OCI-LY7 (cell line): ENCODE results near the gene TRPM2. TPM values are rescaled to one million over a fixed set of nuclear protein-coding genes. Genes with fewer than 3 reads are reported as not detected.

ENCODE experiments used
- BruUV-seq: library from RNA; stranded (reverse); fragments of 400-500 nt; replicated peaks from 2 replicates; lab custom pipeline; 2021; lab: Mats Ljungman, UMichigan
- CTCF ChIA-PET: fragments of 300-600 bp; sonication (Branson Sonifier 250); formaldehyde crosslinking; loops from one replicate; lab custom pipeline; 2022; ENCODE audit warnings: antibody characterized with exemption; ENCODE audit not compliant: unreplicated experiment; lab: Charles Lee
- POLR2A ChIA-PET: fragments of 300-600 bp; sonication (Branson Sonifier 250); formaldehyde crosslinking; loops from one replicate; lab custom pipeline; 2022; ENCODE audit warnings: antibody characterized with exemption; lab: Charles Lee
- DNase-seq: peaks from one replicate; pipeline ENCODE4 v3.0.0-alpha.2; 2015; ENCODE audit warnings: low spot score
- H2AFZ ChIP-seq: fragments of 200-600 bp; sonication (generic), shearing (Covaris generic); 2 replicates; pipeline ENCODE4 v1.6.1; 2014; ENCODE audit warnings: mild to moderate bottlenecking, antibody characterized with exemption, low read length, moderate library complexity
- H3K27ac ChIP-seq: fragments of 200-600 bp; sonication (generic); 2 replicates; pipeline ENCODE4 v1.5.1; 2014; ENCODE audit warnings: mixed run types, low read depth, mild to moderate bottlenecking, moderate library complexity, low read length, inconsistent platforms; ENCODE audit not compliant: poor library complexity, severe bottlenecking
- H3K36me3 ChIP-seq: fragments of 200-600 bp; sonication (generic); 2 replicates; pipeline ENCODE4 v1.6.1; 2014; ENCODE audit warnings: mild to moderate bottlenecking, antibody characterized with exemption, low read length, moderate library complexity, mixed read lengths; ENCODE audit not compliant: insufficient read depth
- H3K4me1 ChIP-seq: fragments of 200-600 bp; sonication (generic); 2 replicates; pipeline ENCODE4 v1.5.1; 2014; ENCODE audit warnings: mild to moderate bottlenecking, low read length; ENCODE audit not compliant: insufficient read depth, poor library complexity, severe bottlenecking
- H3K4me2 ChIP-seq: fragments of 200-600 bp; sonication (generic); 2 replicates; pipeline ENCODE4 v1.6.1; 2014; ENCODE audit warnings: mild to moderate bottlenecking, low read length
- H3K4me3 ChIP-seq: fragments of 200-600 bp; sonication (generic); 2 replicates; pipeline ENCODE4 v1.5.1; 2014; ENCODE audit warnings: mild to moderate bottlenecking, low read depth, low read length; ENCODE audit not compliant: poor library complexity, severe bottlenecking
- H3K79me2 ChIP-seq: fragments of 200-600 bp; sonication (generic); 2 replicates; pipeline ENCODE4 v1.6.1; 2016; ENCODE audit warnings: low read depth, mild to moderate bottlenecking, low read length, moderate library complexity, mixed read lengths; ENCODE audit not compliant: insufficient read depth
- H3K9me2 ChIP-seq: fragments of 200-600 bp; sonication (generic); 2 replicates; pipeline ENCODE4 v1.6.1; 2016; ENCODE audit warnings: mild to moderate bottlenecking, low read length, mixed read lengths; ENCODE audit not compliant: insufficient read depth
- H3K9me3 ChIP-seq: fragments of 200-600 bp; sonication (generic); 2 replicates; pipeline ENCODE4 v1.6.1; 2014; ENCODE audit warnings: mild to moderate bottlenecking, mixed run types, low read length, mixed read lengths
- H4K20me1 ChIP-seq: fragments of 200-600 bp; sonication (generic); 2 replicates; pipeline ENCODE4 v1.6.1; 2014; ENCODE audit warnings: mild to moderate bottlenecking, antibody characterized with exemption, low read length, moderate library complexity, mixed read lengths; ENCODE audit not compliant: insufficient read depth
- CTCF ChIP-seq: fragments of 200-600 bp; sonication (generic); conservative IDR thresholded peaks from 2 replicates; pipeline ENCODE4 v1.5.1; 2014; ENCODE audit warnings: mild to moderate bottlenecking, antibody characterized with exemption, low read length, moderate library complexity, mixed read lengths
- EZH2phosphoT487 ChIP-seq: fragments of 200-600 bp; sonication (generic); IDR thresholded peaks from 2 replicates; pipeline ENCODE4 v1.6.1; 2018; ENCODE audit warnings: low read depth, borderline replicate concordance, mild to moderate bottlenecking, mixed run types, antibody characterized with exemption, low read length, moderate library complexity, mixed read lengths
- intact Hi-C: fragments of 100-400 bp; cut with micrococcal nuclease; formaldehyde crosslinking; loops from one replicate; pipeline ENCODE4 v1.10.0; 2022; ENCODE audit not compliant: unreplicated experiment
- total RNA-seq, 2 experiments: library from RNA; depleted of rRNA in 1 of 2; stranded (reverse); fragments of >200 nt in 1 of 2; shearing (Covaris generic) in 1 of 2; gene quantifications; 2 replicates each; pipeline ENCODE4 v1.2.3, GENCODE V29; 2014 to 2022

Gene TRPM2
- total RNA-seq, 2 experiments from 2014 or later: 1.8 to 7.1 TPM

- CTCF ChIA-PET: no interaction called here
- TF ChIP-seq CTCF (no peak), EZH2phosphoT487 (no peak)
- BruUV-seq: no TSS peak
- Histone ChIP-seq H2AFZ (no peak overlapping the region), H3K4me3 (no peak overlapping the region), H3K4me2 (no peak overlapping the region), H3K9me3 (no peaks in the 10 kb centered on the region), H3K9me2 (no peaks in the 10 kb centered on the region), H3K36me3 (no peaks in the 10 kb centered on the region), H4K20me1 (no peaks in the 10 kb centered on the region), H3K27ac (no peak overlapping the region), H3K4me1 (no peaks in the 10 kb centered on the region), H3K79me2 (no peaks in the 10 kb centered on the region)
- POLR2A ChIA-PET: no interaction called here
- intact Hi-C loops: no loop called here
- DNase-seq: no peak
Measured at GRCh38 chr21:44418108-44418875, 64.9 kb downstream of the TRPM2 start.

GRCh38 chr21:44418876-44419230 is 65.4 kb downstream of the TRPM2 start:
- no TSS peak for BruUV-seq
- H3K9me2 ChIP-seq: no peaks in the 10 kb centered on the region
- TF ChIP-seq CTCF (no peak), EZH2phosphoT487 (no peak)
- H4K20me1 ChIP-seq: no peaks in the 10 kb centered on the region
- no peaks in the 10 kb centered on the region for H3K4me1 ChIP-seq
- no peaks in the 10 kb centered on the region for H3K36me3 ChIP-seq
- no peak overlapping the region for H3K4me3 ChIP-seq
- no peak overlapping the region for H3K27ac ChIP-seq
- ChIA-PET CTCF (no interaction called here), POLR2A (no interaction called here)
- H3K9me3 ChIP-seq: no peaks in the 10 kb centered on the region
- H3K79me2 ChIP-seq: no peaks in the 10 kb centered on the region
- intact Hi-C loops: no loop called here
- DNase-seq: no peak
- no peak overlapping the region for H3K4me2 ChIP-seq
- H2AFZ ChIP-seq: no peak overlapping the region

GRCh38 chr21:44419679-44420078 is 66.3 kb downstream of the TRPM2 start:
- DNase-seq: no peak
- CTCF ChIA-PET: no interaction called here
- H3K27ac ChIP-seq: no peak overlapping the region
- no peaks in the 10 kb centered on the region for H3K79me2 ChIP-seq
- H3K9me3 ChIP-seq: no peaks in the 10 kb centered on the region
- no TSS peak for BruUV-seq
- TF ChIP-seq EZH2phosphoT487 (no peak), CTCF (no peak)
- no peak overlapping the region for H2AFZ ChIP-seq
- POLR2A ChIA-PET: no interaction called here
- H3K4me1 ChIP-seq: no peaks in the 10 kb centered on the region
- H4K20me1 ChIP-seq: no peaks in the 10 kb centered on the region
- H3K9me2 ChIP-seq: no peaks in the 10 kb centered on the region
- H3K4me2 ChIP-seq: no peak overlapping the region
- H3K36me3 ChIP-seq: no peaks in the 10 kb centered on the region
- no peak overlapping the region for H3K4me3 ChIP-seq
- intact Hi-C loops: no loop called here
